GM12873 (cell line): ENCODE measurements around the gene ZNF521.

Experiments used
- TF ChIP-seq, protein P1 (sequence below): IDR thresholded peaks from 2 replicates; pipeline ENCODE4 v1.5.1; 2012; ENCODE audit warnings: low read depth, mild to moderate bottlenecking, moderate library complexity, low read length, control low read depth; ENCODE audit not compliant: insufficient read depth; ENCODE audit errors: missing control alignments

ZNF521 gene

DNA sequence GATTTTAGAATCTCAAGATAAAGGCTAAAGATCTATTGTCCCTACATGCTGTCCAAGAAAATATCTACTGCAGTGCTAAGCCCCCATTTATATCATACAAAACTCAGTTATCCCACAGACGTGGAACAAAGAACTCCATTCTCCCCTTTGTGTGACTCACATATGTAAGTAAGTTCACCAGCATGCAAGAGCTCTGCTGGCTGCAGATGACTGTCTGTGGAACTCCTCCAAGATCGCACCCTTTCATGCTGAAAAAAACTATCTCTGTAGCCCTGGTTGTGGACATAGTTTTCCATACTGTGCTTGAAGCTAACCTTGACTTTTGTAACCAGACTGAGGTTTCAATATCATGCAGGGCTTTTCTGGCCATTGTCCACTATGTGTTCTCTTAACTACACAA lies 207.1 kb downstream of the ZNF521 start:
- TF ChIP-seq, protein P1, sequence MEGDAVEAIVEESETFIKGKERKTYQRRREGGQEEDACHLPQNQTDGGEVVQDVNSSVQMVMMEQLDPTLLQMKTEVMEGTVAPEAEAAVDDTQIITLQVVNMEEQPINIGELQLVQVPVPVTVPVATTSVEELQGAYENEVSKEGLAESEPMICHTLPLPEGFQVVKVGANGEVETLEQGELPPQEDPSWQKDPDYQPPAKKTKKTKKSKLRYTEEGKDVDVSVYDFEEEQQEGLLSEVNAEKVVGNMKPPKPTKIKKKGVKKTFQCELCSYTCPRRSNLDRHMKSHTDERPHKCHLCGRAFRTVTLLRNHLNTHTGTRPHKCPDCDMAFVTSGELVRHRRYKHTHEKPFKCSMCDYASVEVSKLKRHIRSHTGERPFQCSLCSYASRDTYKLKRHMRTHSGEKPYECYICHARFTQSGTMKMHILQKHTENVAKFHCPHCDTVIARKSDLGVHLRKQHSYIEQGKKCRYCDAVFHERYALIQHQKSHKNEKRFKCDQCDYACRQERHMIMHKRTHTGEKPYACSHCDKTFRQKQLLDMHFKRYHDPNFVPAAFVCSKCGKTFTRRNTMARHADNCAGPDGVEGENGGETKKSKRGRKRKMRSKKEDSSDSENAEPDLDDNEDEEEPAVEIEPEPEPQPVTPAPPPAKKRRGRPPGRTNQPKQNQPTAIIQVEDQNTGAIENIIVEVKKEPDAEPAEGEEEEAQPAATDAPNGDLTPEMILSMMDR = no peak

DNA sequence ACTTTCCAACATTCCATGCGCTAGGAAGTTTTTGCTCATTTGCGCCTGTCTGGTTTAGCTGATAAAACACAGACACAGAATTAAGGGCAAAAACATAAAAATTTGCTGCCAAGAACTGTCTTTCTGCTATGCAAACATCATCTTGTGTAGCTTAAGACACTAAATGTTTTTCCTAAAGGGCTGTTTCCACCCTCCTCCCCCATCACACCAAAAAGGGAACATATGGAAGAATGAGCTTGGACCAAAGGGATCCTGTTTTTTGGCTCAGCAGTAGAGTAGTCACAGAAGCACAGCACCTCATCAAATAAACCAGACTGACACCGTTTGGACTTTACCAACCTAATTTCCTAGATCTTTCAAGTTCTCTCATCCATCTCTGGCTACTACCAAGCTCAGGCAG lies 210.1 kb downstream of the ZNF521 start:
- TF ChIP-seq, protein P1 = no peak

DNA sequence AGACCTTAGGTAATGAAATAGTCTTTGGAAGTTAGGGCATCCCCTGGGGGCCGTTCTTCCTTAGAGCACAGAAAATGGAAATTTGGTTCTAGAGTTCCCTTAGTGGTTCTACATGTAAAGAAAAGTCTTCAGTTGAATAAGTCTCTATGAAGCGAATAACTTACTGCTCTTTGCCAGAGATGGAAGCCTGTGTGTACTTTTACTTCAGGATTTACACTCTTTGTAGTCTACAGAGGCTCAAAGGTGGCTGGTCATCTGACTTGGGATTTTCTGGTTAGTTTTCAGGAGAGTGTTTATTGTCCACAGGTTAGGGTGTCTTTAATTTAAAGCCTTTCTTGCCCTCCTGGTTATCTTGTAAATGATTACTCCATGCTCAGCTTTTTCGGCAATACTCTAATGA lies 210.6 kb downstream of the ZNF521 start:
- TF ChIP-seq, protein P1 = no peak

GRCh38 chr18:25140962-25141308 lies 211.0 kb downstream of the ZNF521 start:
- TF ChIP-seq, protein P1 = no peak

GRCh38 chr18:25140124-25140961 lies 211.6 kb downstream of the ZNF521 start:
- TF ChIP-seq, protein P1 = no peak

- TF ChIP-seq, protein P1 = no peak
Observed at GRCh38 chr18:25137197-25137472, 214.8 kb downstream of the ZNF521 start.

GRCh38 chr18:25136416-25137196 lies 215.4 kb downstream of the ZNF521 start:
- TF ChIP-seq, protein P1 = no peak
